C4-2B (cell line): ENCODE measurements around the gene NUMBL.
"Not testable (repeated sequence)": the region's sequence is repeated elsewhere in the genome, so short reads cannot be mapped to it uniquely, and the experiment has no call there.

Experiments used
- H3K27ac ChIP-seq: fragments of 450-650 bp; 2 replicates; pipeline ENCODE4 v1.5.1; 2017
- CTCF ChIP-seq: fragments of 450-650 bp; conservative IDR thresholded peaks from 2 replicates; pipeline ENCODE4 v1.5.1; 2017; ENCODE audit warnings: mild to moderate bottlenecking
- ZFX ChIP-seq: fragments of 450-650 bp; IDR thresholded peaks from 2 replicates; pipeline ENCODE4 v1.6.1; 2017

Gene NUMBL

GRCh38 chr19:40626918-40627317 lies 63.5 kb downstream of the NUMBL start:
- no peak overlapping the region for H3K27ac ChIP-seq

GRCh38 chr19:40625406-40626120 lies 64.9 kb downstream of the NUMBL start:
- H3K27ac ChIP-seq = no peak overlapping the region
- no peak for TF ChIP-seq CTCF
- no peak for TF ChIP-seq ZFX

More at GRCh38 chr19:40626918-40627317, 63.5 kb downstream of the NUMBL start:
- TF ChIP-seq ZFX (no peak), CTCF (no peak)

- not testable (repeated sequence) for H3K27ac ChIP-seq
Measured at GRCh38 chr19:40624369-40625153, 65.9 kb downstream of the NUMBL start.

GRCh38 chr19:40623403-40624251 lies 66.8 kb downstream of the NUMBL start:
- TF ChIP-seq CTCF (no peak), ZFX (no peak)
- no peak overlapping the region for H3K27ac ChIP-seq

- no peak overlapping the region for H3K27ac ChIP-seq
- TF ChIP-seq CTCF = no peak
- no peak for TF ChIP-seq ZFX
Measured at GRCh38 chr19:40622773-40623075, 67.7 kb downstream of the NUMBL start.

GRCh38 chr19:40621966-40622772 lies 68.3 kb downstream of the NUMBL start:
- no peak overlapping the region for H3K27ac ChIP-seq
- TF ChIP-seq CTCF = no peak
- no peak for TF ChIP-seq ZFX

- no peak overlapping the region for H3K27ac ChIP-seq
- TF ChIP-seq CTCF (no peak), ZFX (no peak)
Measured at GRCh38 chr19:40621283-40621682, 69.2 kb downstream of the NUMBL start.
